H1 (cell line): ENCODE results near the gene PROX2. TPM values are rescaled to one million over a fixed set of nuclear protein-coding genes. Genes with fewer than 3 reads are reported as not detected.

ENCODE experiments used
- ASH2L ChIP-seq: fragments of 200-600, 300-600 bp; sonication (generic); IDR thresholded peaks from one replicate; pipeline ENCODE4 v1.7.1; 2017; ENCODE audit warnings: low read length
- BRCA1 ChIP-seq: IDR thresholded peaks from 2 replicates; pipeline ENCODE4 v1.6.1; 2012; ENCODE audit warnings: low read depth, low read length, improper control_type of control experiment
- CBX5 ChIP-seq: fragments of 300-800, 300-1000 bp; sonication (generic); IDR thresholded peaks from 2 replicates; pipeline ENCODE4 v1.7.1; 2016; ENCODE audit warnings: antibody characterized with exemption, low read length, low read depth
- CREB1 ChIP-seq: IDR thresholded peaks from 2 replicates; pipeline ENCODE4 v1.6.1; 2012; ENCODE audit warnings: inconsistent platforms
- SIRT6 ChIP-seq: IDR thresholded peaks from one replicate; pipeline ENCODE4 v1.7.1; 2012; ENCODE audit warnings: low read length, inconsistent platforms
- SP1 ChIP-seq: IDR thresholded peaks from 2 replicates; pipeline ENCODE4 v1.6.1; 2011; ENCODE audit warnings: low read depth, low read length
- SRF ChIP-seq: IDR thresholded peaks from 2 replicates; pipeline ENCODE4 v1.6.1; 2011; ENCODE audit warnings: mild to moderate bottlenecking, low read depth, low read length, moderate library complexity
- polyA plus RNA-seq, 7 experiments: library from polyadenylated mRNA; depleted of rRNA in 3 of 7; stranded (reverse) in 5 of 7; unstranded in 2 of 7; fragments of >200 nt in 5 of 7; fragments of 200-250 nt in 2 of 7; gene quantifications; 1 replicate in 5 of 7; 2 replicates in 1 of 7; 4 replicates in 1 of 7; pipeline versions ENCODE4 v1.2.1 to v1.2.3, GENCODE V29; 2011 to 2013; ENCODE audit warnings: missing spikeins in 2 of 7, mixed read lengths in 2 of 7
- total RNA-seq: library from RNA; stranded (reverse); fragmentation: NEBNext Ultra II Directional; extraction: Animal tissue kit (Norgen Biotek cat#: 25700); gene quantifications from 2 replicates; pipeline ENCODE4 v1.2.1, GENCODE V29; 2021

The PROX2 gene
- total and polyA plus RNA-seq, 2 of the 8 experiments (the other 6 are each of a cell fraction or from before 2014, with no cell fraction given) = 0.03 TPM; not detected in 1

DNA sequence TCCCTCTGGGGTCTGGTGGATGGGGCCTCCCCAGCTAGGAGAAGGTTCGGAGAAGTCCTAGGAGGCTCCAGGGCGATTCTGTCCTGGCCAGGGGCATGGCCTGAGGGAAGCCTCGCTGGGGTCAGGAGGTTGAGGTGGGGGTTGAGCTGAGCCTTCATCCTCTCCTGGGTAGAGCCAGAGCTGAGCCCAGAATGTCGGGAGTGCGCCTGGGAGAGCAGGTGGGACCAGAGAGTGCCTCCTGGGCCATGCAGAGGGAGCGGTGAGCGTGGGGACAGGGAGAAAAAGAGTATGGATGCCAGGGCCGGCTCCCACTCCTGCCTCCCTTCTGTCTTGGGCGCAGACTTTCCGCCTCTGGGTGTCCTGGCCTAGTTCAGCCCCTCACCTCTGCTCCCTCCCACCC lies 34.0 kb upstream of the PROX2 start (continued):
- TF ChIP-seq CREB1 = no peak
- TF ChIP-seq SIRT6 = no peak
- TF ChIP-seq ASH2L = no peak
- no peak for TF ChIP-seq BRCA1
- no peak for TF ChIP-seq SP1
- no peak for TF ChIP-seq CBX5
- no peak for TF ChIP-seq SRF
